B cell (primary cell): ENCODE measurements around the gene PPP2R5B. TPM values are rescaled to one million over a fixed set of nuclear protein-coding genes. Genes with fewer than 3 reads are reported as not detected.

Experiments used
- polyA plus RNA-seq: library from polyadenylated mRNA; depleted of rRNA; stranded (reverse); fragments of >200 nt; gene quantifications from 2 replicates; pipeline ENCODE4 v1.2.3, GENCODE V29; 2012
- small RNA-seq: library from RNA; depleted of rRNA; stranded (forward); fragments of <200 nt; gene quantifications from one replicate; pipeline ENCODE3, GENCODE V24; 2012; ENCODE audit warnings: low replicate concordance, low read depth; ENCODE audit not compliant: insufficient read length
- total RNA-seq, 2 donors: library from RNA; stranded (reverse); fragments of 120-200 nt in 1 of 2; gene quantifications; 1 replicate in 1 of 2; 2 replicates in 1 of 2; pipeline versions ENCODE4 v1.2.3 to v1.2.4, GENCODE V29; 2013 to 2022

PPP2R5B gene
- total and polyA plus RNA-seq, 2 donors (not counting 1 experiment from before 2014, with no cell fraction given) = 22.6 to 30.5 TPM

Small RNA genes lying within 50 kb of the gene (small RNA-seq; reads per million reads assigned to genes)
- gene MIR6749 = not detected
- gene MIR6750 = not detected

Other genes with a start within 250 kb of the PPP2R5B start
- 0.52 TPM in 1 of 2 replicates, not detected in the other for gene NRXN2, start 201.5 kb upstream of the PPP2R5B start, total RNA-seq
- gene NRXN2, start 201.5 kb upstream of the PPP2R5B start, polyA plus RNA-seq = 0.01 TPM in 1 of 2 replicates, not detected in the other
- 628 and 653 TPM in 2 replicates for gene RASGRP2, start 180.5 kb upstream of the PPP2R5B start, total RNA-seq
- 1,139 and 1,316 TPM in 2 replicates for gene RASGRP2, start 180.5 kb upstream of the PPP2R5B start, polyA plus RNA-seq
- 9.1 and 9.3 TPM in 2 replicates for gene PYGM, start 164.7 kb upstream of the PPP2R5B start, total RNA-seq
- gene PYGM, start 164.7 kb upstream of the PPP2R5B start, polyA plus RNA-seq = 9.6 and 13.2 TPM in 2 replicates
- 914 and 931 TPM in 2 replicates for gene SF1, start 146.1 kb upstream of the PPP2R5B start, total RNA-seq
- gene SF1, start 146.1 kb upstream of the PPP2R5B start, polyA plus RNA-seq = 369 and 714 TPM in 2 replicates
- gene MAP4K2, start 121.5 kb upstream of the PPP2R5B start, total RNA-seq = 118 and 122 TPM in 2 replicates
- gene MAP4K2, start 121.5 kb upstream of the PPP2R5B start, polyA plus RNA-seq = 163 and 165 TPM in 2 replicates
- gene MEN1, start 114.1 kb upstream of the PPP2R5B start, total RNA-seq = 46.3 and 48.2 TPM in 2 replicates
- 68.5 and 71.5 TPM in 2 replicates for gene MEN1, start 114.1 kb upstream of the PPP2R5B start, polyA plus RNA-seq
- gene CDC42BPG, start 80.0 kb upstream of the PPP2R5B start, total RNA-seq = 8.7 and 9.3 TPM in 2 replicates
- 3.7 and 4.4 TPM in 2 replicates for gene CDC42BPG, start 80.0 kb upstream of the PPP2R5B start, polyA plus RNA-seq
- 249 and 280 TPM in 2 replicates for gene EHD1, start 46.1 kb upstream of the PPP2R5B start, total RNA-seq
- 208 and 223 TPM in 2 replicates for gene EHD1, start 46.1 kb upstream of the PPP2R5B start, polyA plus RNA-seq
- gene ATG2A, start 7.5 kb upstream of the PPP2R5B start, total RNA-seq = 38.6 and 43.4 TPM in 2 replicates
- 24.3 and 32.8 TPM in 2 replicates for gene ATG2A, start 7.5 kb upstream of the PPP2R5B start, polyA plus RNA-seq
- gene GPHA2, start 11.2 kb downstream of the PPP2R5B start, total RNA-seq = 0.39 TPM in 1 of 2 replicates, not detected in the other
- gene GPHA2, start 11.2 kb downstream of the PPP2R5B start, polyA plus RNA-seq = 1.2 and 2.8 TPM in 2 replicates
- gene MAJIN, start 47.4 kb downstream of the PPP2R5B start, total RNA-seq = 0.71 and 0.95 TPM in 2 replicates
- gene MAJIN, start 47.4 kb downstream of the PPP2R5B start, polyA plus RNA-seq = 1.2 and 2.4 TPM in 2 replicates
- 0.51 and 0.62 TPM in 2 replicates for gene BATF2, start 72.3 kb downstream of the PPP2R5B start, total RNA-seq
- 0.39 and 1.7 TPM in 2 replicates for gene BATF2, start 72.3 kb downstream of the PPP2R5B start, polyA plus RNA-seq
- 43.4 and 44.4 TPM in 2 replicates for gene ARL2, start 89.5 kb downstream of the PPP2R5B start, total RNA-seq
- 25.9 and 53.6 TPM in 2 replicates for gene ARL2, start 89.5 kb downstream of the PPP2R5B start, polyA plus RNA-seq
- gene SNX15, start 102.8 kb downstream of the PPP2R5B start, total RNA-seq = 28.5 and 30.4 TPM in 2 replicates
- gene SNX15, start 102.8 kb downstream of the PPP2R5B start, polyA plus RNA-seq = 20.0 and 26.0 TPM in 2 replicates
- gene SAC3D1, start 116.5 kb downstream of the PPP2R5B start, total RNA-seq = 5.9 and 7.5 TPM in 2 replicates
- 2.4 and 6.0 TPM in 2 replicates for gene SAC3D1, start 116.5 kb downstream of the PPP2R5B start, polyA plus RNA-seq
- 23.0 and 24.3 TPM in 2 replicates for gene NAALADL1, start 133.9 kb downstream of the PPP2R5B start, total RNA-seq
- gene NAALADL1, start 133.9 kb downstream of the PPP2R5B start, polyA plus RNA-seq = 30.8 and 40.2 TPM in 2 replicates
- gene CDCA5, start 159.4 kb downstream of the PPP2R5B start, total RNA-seq = 0.78 and 1.4 TPM in 2 replicates
- 1.1 and 1.3 TPM in 2 replicates for gene CDCA5, start 159.4 kb downstream of the PPP2R5B start, polyA plus RNA-seq
- 47.9 and 57.3 TPM in 2 replicates for gene ZFPL1, start 159.5 kb downstream of the PPP2R5B start, total RNA-seq
- 66.7 and 79.2 TPM in 2 replicates for gene ZFPL1, start 159.5 kb downstream of the PPP2R5B start, polyA plus RNA-seq
- gene VPS51, start 171.5 kb downstream of the PPP2R5B start, total RNA-seq = 223 and 225 TPM in 2 replicates
- 204 and 206 TPM in 2 replicates for gene VPS51, start 171.5 kb downstream of the PPP2R5B start, polyA plus RNA-seq
- 28.5 and 35.3 TPM in 2 replicates for gene TM7SF2, start 187.2 kb downstream of the PPP2R5B start, total RNA-seq
- 22.8 and 23.9 TPM in 2 replicates for gene TM7SF2, start 187.2 kb downstream of the PPP2R5B start, polyA plus RNA-seq
- gene ZNHIT2, start 193.0 kb downstream of the PPP2R5B start, total RNA-seq = 14.1 and 14.5 TPM in 2 replicates
- gene ZNHIT2, start 193.0 kb downstream of the PPP2R5B start, polyA plus RNA-seq = 2.0 and 6.2 TPM in 2 replicates
- 1,288 and 1,318 TPM in 2 replicates for gene FAU, start 197.4 kb downstream of the PPP2R5B start, total RNA-seq
- 1,483 and 1,559 TPM in 2 replicates for gene FAU, start 197.4 kb downstream of the PPP2R5B start, polyA plus RNA-seq
- gene MRPL49, start 197.6 kb downstream of the PPP2R5B start, total RNA-seq = 48.5 and 58.5 TPM in 2 replicates
- gene MRPL49, start 197.6 kb downstream of the PPP2R5B start, polyA plus RNA-seq = 39.6 and 46.8 TPM in 2 replicates
- gene SYVN1, start 209.8 kb downstream of the PPP2R5B start, total RNA-seq = 187 and 188 TPM in 2 replicates
- gene SYVN1, start 209.8 kb downstream of the PPP2R5B start, polyA plus RNA-seq = 250 and 282 TPM in 2 replicates
- not detected in 2 replicates for gene SPDYC, start 245.5 kb downstream of the PPP2R5B start, total RNA-seq
- not detected in 2 replicates for gene SPDYC, start 245.5 kb downstream of the PPP2R5B start, polyA plus RNA-seq